ENCODE data around the gene PPP2R5C.

PPP2R5C gene

DNA sequence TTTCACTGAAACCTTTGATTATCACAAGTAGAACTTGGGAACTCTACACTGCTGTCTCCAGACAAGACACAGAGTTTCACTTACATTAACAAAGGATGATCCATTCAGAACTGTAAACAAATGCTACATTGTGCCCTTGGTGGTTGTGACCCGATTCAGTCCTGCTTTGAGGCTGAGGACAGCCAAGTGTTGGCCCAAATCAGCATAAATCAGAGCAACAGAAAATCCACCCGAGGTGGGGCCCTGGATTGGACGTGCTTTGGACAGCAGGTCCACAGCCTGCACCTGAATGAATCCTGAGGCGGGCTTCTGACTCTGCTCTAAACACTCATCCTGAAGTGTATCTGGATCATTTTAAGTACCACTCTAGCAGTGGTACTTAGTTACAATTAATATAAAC, 68.8 kb downstream of the PPP2R5C start:
- DNase-seq, result peak in 1 of 10 donors; percentile 51
- intact Hi-C loops (cut with DNase I), result no loop called here

DNA sequence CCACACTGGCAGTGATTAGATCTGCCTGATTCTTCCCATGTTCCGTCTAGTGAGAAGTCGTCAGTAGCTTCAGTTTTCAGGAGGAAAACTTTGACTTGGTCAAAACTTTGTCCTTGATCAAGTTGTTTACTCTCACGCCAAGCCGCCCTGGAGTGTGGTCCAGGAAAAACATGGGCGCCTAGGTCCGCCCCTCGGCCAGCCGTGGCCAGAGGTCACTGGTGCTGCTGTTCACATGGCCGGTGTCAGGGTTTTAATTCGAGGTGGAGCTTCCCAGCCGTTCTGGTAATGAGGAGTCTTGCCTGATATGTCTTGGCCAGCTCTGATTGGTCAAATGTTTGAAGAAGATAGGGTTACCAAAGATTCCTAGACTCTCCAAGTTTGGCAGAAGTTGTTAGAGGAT, 71.5 kb downstream of the PPP2R5C start:
- intact Hi-C loops (cut with DNase I), result no loop called here

DNA sequence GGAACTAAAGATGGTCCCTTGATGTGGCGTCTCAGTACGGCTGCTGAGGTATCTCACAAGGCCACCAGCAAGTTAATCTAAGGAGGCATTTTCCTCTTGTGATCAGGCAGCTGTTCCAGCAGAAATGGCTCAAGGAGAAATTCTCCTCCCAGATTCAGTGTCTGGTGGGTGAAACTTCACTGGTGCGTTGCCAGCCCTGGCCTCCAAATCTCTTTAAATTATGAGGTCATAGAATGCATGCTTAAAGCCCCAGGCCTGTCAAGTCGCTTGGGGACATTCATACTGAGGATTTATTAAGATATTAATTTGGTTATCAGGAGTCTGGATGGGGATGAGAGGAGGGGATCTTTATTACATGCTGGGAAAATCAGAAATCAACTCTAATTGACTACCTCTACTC, 72.9 kb downstream of the PPP2R5C start:
- DNase-seq, result no peak
- intact Hi-C loops (cut with DNase I), result no loop called here

More for the DNA sequence above, 71.5 kb downstream of the PPP2R5C start:
- no peak for DNase-seq

DNA sequence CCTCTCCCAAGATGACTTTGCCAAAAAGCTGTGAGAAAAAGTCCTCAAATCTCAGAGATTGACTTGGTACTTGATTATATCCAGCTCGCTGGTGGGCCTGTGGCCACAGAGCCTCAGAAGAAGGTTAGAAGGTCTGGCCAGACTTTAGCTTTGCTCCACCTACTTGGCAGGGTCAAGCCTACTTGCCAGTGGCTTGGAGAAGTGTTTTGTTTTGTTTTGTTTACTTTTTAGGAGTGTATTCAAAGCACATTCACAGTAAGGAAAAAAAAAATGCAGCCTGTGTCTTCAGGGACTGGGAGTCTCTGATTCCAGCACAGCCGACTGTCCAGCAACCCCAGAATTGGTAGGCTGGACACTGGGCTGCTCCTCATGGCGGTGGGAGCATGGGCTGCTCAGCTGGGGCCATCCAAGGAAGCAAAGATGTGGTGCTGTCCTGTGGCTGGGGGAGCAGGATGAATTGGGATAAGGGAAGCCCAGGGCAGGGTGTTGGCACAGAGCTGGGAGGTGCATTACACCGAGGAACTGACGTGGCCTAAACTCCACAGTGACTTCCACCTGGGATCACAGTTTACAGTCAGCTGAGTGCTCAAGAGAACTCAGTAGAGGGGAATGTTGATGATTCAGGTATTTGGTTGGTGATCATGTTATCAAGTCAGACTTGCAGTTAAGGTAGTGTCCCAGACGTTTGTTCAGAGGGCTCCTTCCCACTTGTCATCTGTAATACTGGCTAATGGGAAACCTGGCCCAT, 73.5 kb downstream of the PPP2R5C start:
- intact Hi-C loops (cut with DNase I), result no loop called here
- DNase-seq, result no peak

DNA sequence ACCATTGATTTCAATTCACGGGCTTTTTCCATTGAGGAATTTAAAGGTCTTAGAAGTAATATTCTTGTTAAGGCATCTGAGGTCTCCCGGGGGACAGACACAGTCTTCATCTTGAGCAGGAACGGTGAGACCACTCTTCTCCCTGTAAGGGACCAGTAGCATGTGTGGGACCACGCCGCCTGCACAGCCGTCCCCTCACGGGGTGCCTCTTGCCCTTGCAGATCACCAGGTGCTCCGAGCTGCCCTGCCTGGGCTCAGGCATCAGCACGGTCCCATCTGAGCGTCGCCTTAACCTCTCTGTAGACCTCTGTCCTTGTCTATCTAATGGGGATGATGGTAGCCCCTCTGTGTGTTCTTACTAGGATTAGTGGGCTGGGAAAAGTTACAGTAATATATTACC, 74.1 kb downstream of the PPP2R5C start:
- intact Hi-C loops (cut with DNase I), result no loop called here
- DNase-seq, result peak in 1 of 10 donors; percentile 59

DNA sequence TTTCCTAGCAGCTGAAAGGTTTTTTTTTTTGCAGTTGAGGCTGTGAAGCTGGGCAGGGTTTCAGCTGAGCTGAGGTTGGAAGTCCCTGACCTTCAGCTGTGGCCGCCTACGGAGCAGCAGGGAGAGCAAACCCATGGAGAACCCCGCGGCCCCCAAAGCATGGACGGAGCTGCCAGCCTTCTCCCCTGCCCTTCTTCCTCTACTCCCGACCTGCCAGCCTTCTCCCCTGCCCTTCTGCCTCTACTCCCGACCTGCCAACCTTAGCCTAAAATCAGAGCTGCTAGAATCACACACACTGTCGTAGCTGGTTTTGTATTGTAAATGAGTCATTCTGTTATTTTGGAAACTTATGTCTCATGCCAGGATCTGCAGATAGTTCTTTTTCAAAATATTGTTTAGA, 74.6 kb downstream of the PPP2R5C start:
- intact Hi-C loops (cut with DNase I), result no loop called here
- DNase-seq, result no peak

DNA sequence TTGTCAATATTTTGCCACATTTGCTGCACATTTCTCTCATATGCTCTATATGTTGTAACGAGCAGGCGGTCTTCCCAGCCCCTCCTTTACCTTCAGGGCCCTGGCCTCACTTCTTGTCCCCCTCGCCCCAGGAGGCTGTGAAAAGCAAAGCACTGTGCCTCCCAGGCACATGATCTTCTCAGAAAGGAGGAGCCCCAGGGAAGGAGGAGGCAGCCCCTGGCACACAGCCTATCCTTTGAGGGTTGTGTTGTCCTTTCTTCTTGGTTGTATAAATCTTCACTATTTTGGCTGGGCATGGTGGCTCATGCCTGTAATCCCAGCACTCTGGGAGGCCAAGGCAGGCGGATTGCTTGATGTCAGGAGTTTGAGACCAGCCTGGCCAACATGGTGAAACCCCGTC, 77.0 kb downstream of the PPP2R5C start:
- intact Hi-C loops (cut with DNase I), result no loop called here

DNA sequence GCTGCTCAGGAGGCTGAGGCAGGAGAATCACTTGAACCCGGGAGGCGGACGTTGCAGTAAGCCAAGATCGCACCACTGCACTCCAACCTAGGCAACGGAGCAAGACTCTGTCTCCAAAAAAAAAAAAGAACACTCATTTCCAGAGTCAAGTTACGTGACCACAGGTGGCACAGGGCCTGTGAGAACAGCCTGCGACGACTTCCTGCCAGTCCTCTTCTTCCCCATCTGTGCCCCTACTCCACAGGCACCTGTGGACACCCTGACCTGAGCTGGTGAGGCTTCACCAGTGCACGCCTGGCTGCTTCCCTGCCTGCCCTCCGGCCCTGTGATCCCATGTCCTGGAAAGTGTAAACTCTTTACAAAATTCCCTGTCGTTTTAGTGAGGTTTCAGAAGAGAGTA, 77.7 kb downstream of the PPP2R5C start:
- intact Hi-C loops (cut with DNase I), result no loop called here
- no peak for DNase-seq

More for the DNA sequence above, 77.0 kb downstream of the PPP2R5C start:
- no peak for DNase-seq

DNA sequence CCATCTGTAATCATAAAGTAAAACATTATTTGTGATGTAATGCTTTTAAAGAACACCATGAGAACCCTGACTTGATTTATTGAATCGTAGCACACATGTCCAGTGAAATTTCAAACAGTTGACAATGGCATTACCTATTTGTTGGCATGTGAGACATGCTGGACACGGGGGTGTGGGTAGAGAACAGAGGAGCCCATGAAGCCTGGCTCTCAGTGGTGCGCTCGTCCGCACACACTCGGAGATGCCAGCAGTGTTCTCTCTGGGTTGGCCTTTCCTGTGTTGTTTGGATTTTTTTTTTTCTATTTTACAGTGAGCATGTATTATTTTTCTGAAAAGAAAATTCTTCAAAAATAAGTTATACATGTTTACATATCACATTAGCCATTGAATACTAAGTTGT, 78.2 kb downstream of the PPP2R5C start:
- DNase-seq, result no peak
- intact Hi-C loops (cut with DNase I), result loop anchor here (10.0 kb wide), 1 partner anchor 65 kb away; no protein-coding TSS in a partner anchor

DNA sequence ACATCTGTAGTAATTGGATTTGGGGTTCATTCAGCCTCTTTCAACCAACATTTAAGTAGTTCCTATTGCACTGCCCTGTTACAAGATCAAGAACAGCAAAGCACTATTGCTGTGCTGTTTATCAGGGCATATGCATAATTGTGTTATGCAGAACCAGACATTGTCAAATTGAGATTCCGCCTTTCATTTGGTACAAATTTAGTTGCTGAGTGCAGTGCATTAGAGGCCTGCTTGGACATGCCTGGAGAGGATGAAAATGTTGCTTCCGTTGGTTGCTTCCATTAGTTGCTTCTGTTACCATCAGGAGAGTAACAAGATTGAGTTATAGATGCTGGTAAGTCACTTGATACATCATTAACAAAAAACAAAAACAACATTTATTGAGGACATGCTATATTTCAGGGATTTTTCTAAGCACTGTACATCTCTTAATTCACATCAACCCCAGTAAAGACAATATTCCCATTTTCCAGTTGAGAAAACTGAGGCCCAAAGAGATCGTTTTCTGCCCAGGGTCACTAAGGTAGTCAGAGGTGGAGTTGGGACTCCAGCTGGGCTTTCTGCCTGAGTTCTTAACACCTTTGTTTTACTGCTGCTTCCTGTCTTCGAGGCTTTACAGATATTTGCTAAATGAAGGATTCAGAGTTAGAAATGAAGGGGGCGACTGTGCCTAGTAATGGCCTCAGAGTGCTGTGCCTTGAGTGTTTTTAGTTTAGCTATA, 79.3 kb downstream of the PPP2R5C start:
- no peak for DNase-seq
- intact Hi-C loops (cut with DNase I), result loop anchor here (10.0 kb wide), 1 partner anchor 66 kb away; no protein-coding TSS in a partner anchor

DNA sequence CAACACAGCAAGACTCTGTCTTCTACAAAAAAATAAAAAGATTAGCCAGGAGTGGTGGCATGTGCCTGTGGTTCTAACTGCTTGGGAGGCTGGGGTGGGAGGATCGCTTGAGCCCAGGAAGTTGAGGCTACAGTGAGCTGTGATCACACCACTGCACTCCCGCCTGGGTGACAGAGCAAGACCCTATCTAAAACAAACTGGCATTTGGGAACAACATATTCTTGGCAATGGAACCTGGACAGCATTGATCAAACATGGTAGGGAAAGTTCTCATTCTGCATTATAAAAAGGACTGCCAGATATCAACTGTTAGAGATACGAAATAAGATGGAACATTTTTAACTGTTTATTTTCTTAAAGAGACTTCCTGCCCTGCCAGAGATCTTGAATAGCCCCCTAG, 81.5 kb downstream of the PPP2R5C start:
- intact Hi-C loops (cut with DNase I), result loop anchor here (10.0 kb wide), 1 partner anchor 68 kb away; no protein-coding TSS in a partner anchor
- DNase-seq, result no peak

DNA sequence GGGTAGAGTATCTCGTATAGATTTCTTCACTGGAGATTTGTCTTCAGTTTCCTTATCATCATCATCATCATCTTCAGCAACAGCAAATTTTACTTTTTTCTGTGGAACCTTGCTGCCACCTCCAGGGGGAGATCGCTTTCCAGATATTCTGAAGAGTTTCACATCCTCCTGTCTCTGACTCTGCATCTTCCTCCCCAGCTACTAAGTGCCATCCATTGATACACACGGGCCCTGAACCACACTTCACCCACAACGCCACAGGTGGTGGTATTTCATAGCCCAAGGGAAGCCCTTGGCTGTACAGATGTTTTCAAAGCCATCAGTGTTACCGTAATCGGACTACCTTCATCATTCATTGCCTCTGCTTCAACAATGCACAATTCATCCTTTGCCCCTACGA, 82.2 kb downstream of the PPP2R5C start:
- intact Hi-C loops (cut with DNase I), result loop anchor here (10.0 kb wide), 1 partner anchor 69 kb away; no protein-coding TSS in a partner anchor
- no peak for DNase-seq

DNA sequence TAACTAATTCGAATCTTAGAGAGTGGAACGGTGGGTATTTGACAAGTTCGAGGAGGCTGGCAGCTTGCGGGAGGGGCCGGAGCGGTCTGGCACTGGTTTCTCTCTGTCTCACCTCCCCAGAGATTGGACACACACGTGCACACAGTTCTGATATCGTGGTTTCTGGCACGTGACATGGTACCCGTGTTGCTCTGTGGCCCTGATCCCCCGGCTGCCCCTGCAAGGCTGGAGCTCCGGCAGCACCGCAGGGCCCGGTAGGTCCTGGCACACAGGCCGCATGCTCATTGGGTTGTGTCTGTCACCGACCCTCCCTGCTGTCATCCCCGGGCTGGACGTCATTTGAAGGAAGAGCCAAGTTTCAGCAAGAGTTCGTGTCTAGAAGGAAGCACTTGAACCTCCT, 82.7 kb downstream of the PPP2R5C start:
- no peak for DNase-seq
- intact Hi-C loops (cut with DNase I), result loop anchor here (10.0 kb wide), 1 partner anchor 69 kb away; no protein-coding TSS in a partner anchor

DNA sequence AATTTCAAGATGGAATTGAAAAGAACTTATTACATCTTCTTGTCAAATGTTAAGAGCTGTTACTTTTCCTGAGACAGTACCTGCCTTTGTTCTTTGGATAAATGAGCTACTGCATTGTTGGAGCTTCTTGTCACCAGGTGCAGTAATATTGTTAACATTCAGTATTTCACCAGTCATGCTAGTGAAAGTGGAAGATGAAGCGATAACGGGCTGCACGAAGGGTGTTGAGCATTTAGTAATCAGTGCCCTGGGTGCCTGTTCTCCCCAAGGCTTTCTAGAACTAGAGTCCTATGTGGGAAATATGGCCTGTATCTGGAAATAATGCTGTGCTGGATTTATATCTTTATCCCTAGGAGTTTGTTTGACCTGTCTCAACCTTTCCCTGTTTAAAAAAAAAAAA, 83.2 kb downstream of the PPP2R5C start:
- intact Hi-C loops (cut with DNase I), result loop anchor here (10.0 kb wide), 1 partner anchor 70 kb away; no protein-coding TSS in a partner anchor
- no peak for DNase-seq

DNA sequence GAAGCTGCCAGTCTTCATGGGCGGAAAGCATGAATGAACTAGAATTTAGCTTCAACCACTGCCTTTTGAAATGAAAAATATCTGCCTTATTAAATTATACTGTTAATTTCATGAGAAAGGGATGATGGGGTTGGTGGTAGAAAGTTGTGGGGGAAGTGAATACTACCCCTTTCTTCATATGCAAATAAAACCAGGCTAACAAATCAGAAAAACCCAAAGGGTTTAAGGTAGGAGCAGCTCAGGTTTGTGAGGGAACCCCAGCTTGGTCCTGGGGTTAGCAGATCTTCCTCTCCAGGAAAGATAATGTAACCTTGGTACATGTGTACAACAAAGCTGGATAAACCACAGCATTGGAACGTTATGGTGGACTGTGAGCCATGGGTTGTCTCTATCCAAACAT, 84.0 kb downstream of the PPP2R5C start:
- intact Hi-C loops (cut with DNase I), result loop anchor here (10.0 kb wide), 1 partner anchor 71 kb away; no protein-coding TSS in a partner anchor
- DNase-seq, result no peak

DNA sequence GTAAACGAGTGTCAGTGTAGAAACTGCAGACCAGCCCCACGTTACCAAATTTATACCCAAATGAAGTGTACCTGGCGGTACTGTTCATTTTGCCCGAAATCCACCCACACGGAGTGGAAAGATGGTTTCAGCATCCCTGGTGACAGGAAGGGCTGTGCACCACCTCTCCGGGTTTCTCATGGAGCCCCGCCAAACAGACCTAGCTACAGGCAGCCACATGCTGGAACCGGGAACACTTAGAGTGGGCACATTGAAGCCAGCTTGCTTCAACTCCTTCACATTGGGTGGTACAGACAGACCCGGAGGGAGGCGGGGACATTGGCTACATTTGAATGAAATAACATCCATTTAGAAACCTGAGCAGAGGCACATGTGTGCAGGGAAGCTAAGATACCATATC, 84.4 kb downstream of the PPP2R5C start:
- peak in 7 of 10 donors; percentile 35 to 89 (median 65) for DNase-seq
- intact Hi-C loops (cut with DNase I), result loop anchor here (10.0 kb wide), 1 partner anchor 71 kb away; no protein-coding TSS in a partner anchor

DNA sequence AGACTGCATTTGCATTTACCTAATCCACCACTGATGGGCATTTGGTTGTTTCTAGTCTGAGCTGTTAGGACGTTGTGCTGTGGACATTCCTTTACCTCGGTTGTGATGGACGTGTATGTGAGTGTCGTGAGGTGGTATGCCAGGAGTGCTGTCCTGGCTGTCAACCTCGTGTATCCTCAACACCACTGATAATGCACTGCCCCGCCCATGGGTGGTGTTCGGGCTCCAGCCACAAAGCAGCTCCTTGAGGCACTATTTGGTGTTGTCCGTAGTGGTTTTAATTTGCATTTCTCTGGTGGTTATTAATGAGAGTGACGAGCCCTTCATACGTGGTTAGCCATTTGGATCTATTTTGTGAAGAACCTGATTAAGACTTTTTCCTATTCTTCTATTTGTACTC, 87.6 kb downstream of the PPP2R5C start:
- intact Hi-C loops (cut with DNase I), result loop anchor here (10.0 kb wide), 1 partner anchor 74 kb away; no protein-coding TSS in a partner anchor
- no peak for DNase-seq

DNA sequence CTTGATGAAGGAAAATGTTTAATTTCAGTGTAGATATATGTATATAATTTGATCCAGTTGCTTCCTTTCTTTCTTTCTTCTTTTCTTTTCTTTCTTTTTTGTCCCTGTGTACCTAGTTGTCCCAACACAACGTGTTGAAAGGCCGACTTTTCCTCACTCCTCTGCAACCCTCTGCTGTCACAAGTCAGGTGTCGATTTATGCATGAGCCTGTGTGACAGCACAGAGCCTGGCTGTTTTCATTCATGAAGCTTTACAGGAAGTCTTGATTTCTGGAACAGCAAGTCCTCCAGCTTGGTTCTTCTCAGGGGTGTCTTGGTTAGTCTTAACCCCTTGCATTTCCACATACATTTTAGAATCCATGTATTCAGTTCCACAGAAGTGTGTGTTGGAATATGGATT, 88.1 kb downstream of the PPP2R5C start:
- intact Hi-C loops (cut with DNase I), result loop anchor here (10.0 kb wide), 1 partner anchor 75 kb away; no protein-coding TSS in a partner anchor
- DNase-seq, result no peak

DNA sequence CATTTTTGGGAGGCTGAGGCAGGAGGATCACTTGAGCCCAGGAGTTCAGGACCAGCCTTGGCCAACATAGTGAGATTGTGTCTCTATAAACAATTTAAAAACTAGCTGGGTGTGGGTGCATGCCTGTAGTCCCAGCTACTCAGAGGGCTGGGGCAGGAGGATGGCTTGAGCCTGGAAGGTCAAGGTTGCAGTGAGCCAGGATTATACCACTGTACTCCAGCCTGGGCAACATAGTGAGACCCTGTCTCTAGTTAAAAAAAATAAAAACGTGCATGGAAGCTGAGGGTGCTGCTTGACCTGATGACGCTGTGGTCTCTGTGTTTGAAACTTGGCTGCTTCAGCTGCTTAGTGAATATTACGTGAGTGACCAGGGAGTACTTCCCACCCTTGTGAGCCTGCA, 89.7 kb downstream of the PPP2R5C start:
- intact Hi-C loops (cut with DNase I), result no loop called here
- no peak for DNase-seq

DNA sequence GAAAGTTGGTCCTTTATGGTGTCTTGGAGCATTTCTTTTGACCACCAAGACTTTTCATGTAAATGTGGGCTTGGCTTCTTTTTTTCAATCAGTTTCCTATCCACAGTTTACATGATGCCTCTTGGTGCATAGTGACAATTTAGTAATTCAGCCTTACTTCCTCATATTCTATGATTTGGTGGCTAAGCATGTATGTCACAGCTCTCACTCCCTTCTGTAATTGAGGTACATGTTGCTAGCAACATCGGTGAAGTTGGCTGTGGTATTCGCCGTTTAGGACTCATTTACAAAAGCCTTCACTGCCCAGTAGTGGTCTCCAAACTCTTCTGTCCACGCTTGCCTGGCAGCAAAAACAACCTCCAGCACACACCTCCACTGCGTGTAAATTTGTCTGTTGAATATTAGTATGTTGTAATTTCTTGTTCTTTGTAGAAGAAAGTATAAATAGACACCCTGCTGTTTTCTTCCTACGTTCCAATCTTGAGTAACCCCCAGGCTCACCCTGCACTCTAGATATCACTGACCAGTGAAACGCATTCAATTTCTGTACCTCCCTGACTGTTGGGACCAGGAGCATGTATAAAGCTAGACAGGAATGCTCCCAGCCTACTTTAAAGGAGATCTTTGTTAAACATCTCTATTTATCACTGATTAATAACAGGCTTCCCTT, 90.4 kb downstream of the PPP2R5C start:
- intact Hi-C loops (cut with DNase I), result no loop called here

DNA sequence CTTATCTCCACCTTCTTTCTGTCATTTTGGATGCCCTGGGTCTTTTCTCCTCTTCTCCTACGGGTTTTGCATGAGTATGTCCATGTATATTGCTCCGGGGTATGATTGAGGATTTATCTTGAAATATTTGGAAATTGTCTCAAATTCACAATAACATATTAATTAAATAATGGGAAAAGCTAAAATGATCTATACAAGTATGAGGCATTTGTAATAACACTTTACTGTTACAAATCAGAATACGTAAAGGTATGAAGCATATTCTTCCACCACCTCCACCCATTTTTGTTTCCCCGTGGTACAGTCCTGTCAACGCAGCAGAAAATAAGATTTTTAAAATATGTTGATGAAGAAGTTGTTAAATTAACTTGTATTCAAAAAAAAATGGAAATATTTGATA, 91.3 kb downstream of the PPP2R5C start:
- intact Hi-C loops (cut with DNase I), result no loop called here
- DNase-seq, result no peak

More for the DNA sequence above, 90.4 kb downstream of the PPP2R5C start:
- DNase-seq, result no peak

Data from posterior cingulate gyrus (tissue), 11 donors.